Measurements from ENCODE around the gene TBC1D24. TPM values are rescaled to one million over a fixed set of nuclear protein-coding genes. Genes with fewer than 3 reads are reported as not detected.

The TBC1D24 gene
- total and polyA plus RNA-seq, 11 donors = 4.0 to 19.2 (median 11.6) TPM

- intact Hi-C loops (cut with DNase I) = loop anchor here in 3 of 10 donors (1.0 to 2.0 kb wide), 4 partner anchors 16 to 47 kb away; partner anchors contain the start of gene CCNF (in 1 of the 3)
- DNase-seq (peak in 1 of 5 donors; percentile 66), ATAC-seq (no peak)
Observed at GRCh38 chr16:2475413-2476344, 752 bp downstream of the TBC1D24 start.

GRCh38 chr16:2476345-2476720, 1.4 kb downstream of the TBC1D24 start:
- TF ChIP-seq, protein P1, sequence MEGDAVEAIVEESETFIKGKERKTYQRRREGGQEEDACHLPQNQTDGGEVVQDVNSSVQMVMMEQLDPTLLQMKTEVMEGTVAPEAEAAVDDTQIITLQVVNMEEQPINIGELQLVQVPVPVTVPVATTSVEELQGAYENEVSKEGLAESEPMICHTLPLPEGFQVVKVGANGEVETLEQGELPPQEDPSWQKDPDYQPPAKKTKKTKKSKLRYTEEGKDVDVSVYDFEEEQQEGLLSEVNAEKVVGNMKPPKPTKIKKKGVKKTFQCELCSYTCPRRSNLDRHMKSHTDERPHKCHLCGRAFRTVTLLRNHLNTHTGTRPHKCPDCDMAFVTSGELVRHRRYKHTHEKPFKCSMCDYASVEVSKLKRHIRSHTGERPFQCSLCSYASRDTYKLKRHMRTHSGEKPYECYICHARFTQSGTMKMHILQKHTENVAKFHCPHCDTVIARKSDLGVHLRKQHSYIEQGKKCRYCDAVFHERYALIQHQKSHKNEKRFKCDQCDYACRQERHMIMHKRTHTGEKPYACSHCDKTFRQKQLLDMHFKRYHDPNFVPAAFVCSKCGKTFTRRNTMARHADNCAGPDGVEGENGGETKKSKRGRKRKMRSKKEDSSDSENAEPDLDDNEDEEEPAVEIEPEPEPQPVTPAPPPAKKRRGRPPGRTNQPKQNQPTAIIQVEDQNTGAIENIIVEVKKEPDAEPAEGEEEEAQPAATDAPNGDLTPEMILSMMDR (IDR thresholded peaks at IDR 0.05) = no peak
- TF ChIP-seq POLR2A (IDR thresholded peaks at IDR 0.05) = no peak
- Histone ChIP-seq H3K27ac (no peak overlapping the region), H3K4me3 (peak overlapping the region in 2 of 12 donors; percentile 9 to 75), H3K27me3 (peaks cover 11 to 23% (median 22%) of the 10 kb centered on the region in 9 donors), H3K4me1 (peaks cover 7 to 40% (median 24%) of the 10 kb centered on the region in 12 donors), H3K36me3 (no peaks in the 10 kb centered on the region), H3K9me3 (no peaks in the 10 kb centered on the region)
- no peak for ATAC-seq
- intact Hi-C loops (cut with DNase I) = loop anchor here in 1 of 10 donors (1.0 kb wide), 1 partner anchor 17 kb away; no protein-coding TSS in a partner anchor
- 96 to 98% (median 96%) methylated on average over 9 of the region's 9 CpGs for WGBS, 4 donors
- no peak for DNase-seq

More at GRCh38 chr16:2475413-2476344, 752 bp downstream of the TBC1D24 start:
- Histone ChIP-seq H3K27ac (peak overlapping the region in 7 of 12 donors; percentile 20 to 90 (median 55)), H3K9me3 (no peaks in the 10 kb centered on the region), H3K36me3 (no peaks in the 10 kb centered on the region), H3K27me3 (peaks cover 11 to 29% (median 26%) of the 10 kb centered on the region in 9 donors), H3K4me3 (peak overlapping the region; percentile 30 to 87 (median 76)), H3K4me1 (peaks cover 9 to 47% (median 28%) of the 10 kb centered on the region in 12 donors)
- TF ChIP-seq POLR2A (IDR thresholded peaks at IDR 0.05) = no peak
- TF ChIP-seq, protein P1 (IDR thresholded peaks at IDR 0.05) = no peak
- WGBS, 4 donors = 16 to 20% (median 17%) methylated on average over 35 to 55 of the region's 55 CpGs

GRCh38 chr16:2476741-2477140, 1.8 kb downstream of the TBC1D24 start:
- Histone ChIP-seq H3K36me3 (no peaks in the 10 kb centered on the region), H3K4me1 (peaks cover 5 to 36% (median 20%) of the 10 kb centered on the region in 12 donors), H3K4me3 (peak overlapping the region in 1 of 12 donors; percentile 9), H3K27me3 (peaks cover 7 to 19% (median 18%) of the 10 kb centered on the region in 9 donors), H3K9me3 (no peaks in the 10 kb centered on the region), H3K27ac (no peak overlapping the region)
- 90 to 98% (median 91%) methylated on average over 3 of the region's 3 CpGs for WGBS, 4 donors
- intact Hi-C loops (cut with DNase I) = loop anchor here in 1 of 10 donors (1.0 kb wide), 1 partner anchor 17 kb away; no protein-coding TSS in a partner anchor
- DNase-seq (no peak), ATAC-seq (no peak)
- TF ChIP-seq, protein P1 (IDR thresholded peaks at IDR 0.05) = no peak
- no peak for TF ChIP-seq POLR2A (IDR thresholded peaks at IDR 0.05)

DNA sequence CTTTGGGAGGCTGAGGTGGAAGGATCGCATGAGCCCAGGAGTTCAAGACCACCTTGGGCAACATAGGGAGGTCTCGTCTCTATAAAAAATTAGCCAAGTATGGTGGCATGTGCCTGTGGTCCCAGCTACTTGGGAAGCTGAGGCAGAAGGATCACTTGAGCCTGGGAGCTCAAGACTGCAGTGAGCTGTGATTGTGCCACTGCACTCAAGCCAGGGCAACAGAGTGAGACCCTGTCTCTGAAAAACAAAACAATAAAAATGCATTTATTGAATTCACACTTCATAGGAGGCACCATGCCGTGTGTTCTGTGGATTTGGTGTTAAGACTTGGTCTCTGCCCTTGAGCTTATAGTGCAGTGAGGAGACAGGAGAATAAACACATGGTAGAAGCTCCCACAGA, 2.4 kb downstream of the TBC1D24 start:
- TF ChIP-seq POLR2A (IDR thresholded peaks at IDR 0.05) = no peak
- TF ChIP-seq, protein P1 (IDR thresholded peaks at IDR 0.05) = no peak
- DNase-seq (no peak), ATAC-seq (no peak)
- Histone ChIP-seq H3K27me3 (peaks cover 6 to 13% (median 12%) of the 10 kb centered on the region in 9 donors), H3K4me1 (peaks cover 5 to 33% (median 18%) of the 10 kb centered on the region in 12 donors), H3K4me3 (no peak overlapping the region), H3K27ac (no peak overlapping the region), H3K9me3 (no peaks in the 10 kb centered on the region), H3K36me3 (no peaks in the 10 kb centered on the region)
- intact Hi-C loops (cut with DNase I) = no loop called here
- 91 to 99% (median 97%) methylated on average over 3 of the region's 3 CpGs for WGBS, 4 donors

Data from heart left ventricle (tissue), 16 donors.